H1 (cell line): ENCODE measurements around the gene CSNK2B. TPM values are rescaled to one million over a fixed set of nuclear protein-coding genes. Genes with fewer than 3 reads are reported as not detected.

Source experiments
- CTCF ChIA-PET: fragments of 300-600 bp; sonication (Branson Sonifier 250); formaldehyde crosslinking; loops from one replicate; lab custom pipeline; 2021; ENCODE audit not compliant: partially characterized antibody; lab: Charles Lee
- POLR2A ChIA-PET: fragments of 300-600 bp; sonication (Branson Sonifier 250); formaldehyde crosslinking; loops from one replicate; lab custom pipeline; 2021; ENCODE audit warnings: inconsistent platforms; ENCODE audit not compliant: partially characterized antibody; lab: Charles Lee
- DNase-seq, 2 experiments: peaks; one replicate each; pipeline versions ENCODE4 v3.0.0 to v3.0.0-alpha.2; 2010 to 2022; ENCODE audit warnings: low spot score in 2 of 2, low read depth in 1 of 2, mixed read lengths in 1 of 2
- FAIRE-seq: peaks from 2 replicates; lab custom pipeline; 2011; peaks lifted over from hg19 to GRCh38; lab: Jason Lieb, UNC
- H2AFZ ChIP-seq: 2 replicates; pipeline ENCODE4 v1.8.1; 2012; ENCODE audit warnings: low read length, inconsistent platforms
- H2AK5ac ChIP-seq: 2 replicates; pipeline ENCODE4 v1.6.1; 2013; ENCODE audit warnings: low read depth, low read length
- H2BK120ac ChIP-seq: replicated peaks from 2 replicates; pipeline ENCODE3; 2013; ENCODE audit warnings: low read depth, low read length, inconsistent platforms
- H2BK12ac ChIP-seq: 2 replicates; pipeline ENCODE4 v1.6.1; 2013; ENCODE audit warnings: low read depth, low read length
- H2BK15ac ChIP-seq: 2 replicates; pipeline ENCODE4 v1.6.1; 2013; ENCODE audit warnings: low read length
- H2BK20ac ChIP-seq: 2 replicates; pipeline ENCODE4 v1.6.1; 2013; ENCODE audit warnings: low read length
- H2BK5ac ChIP-seq: 2 replicates; pipeline ENCODE4 v1.6.1; 2013; ENCODE audit warnings: low read depth, low read length
- H3K14ac ChIP-seq: 2 replicates; pipeline ENCODE4 v1.6.1; 2013; ENCODE audit warnings: inconsistent platforms; ENCODE audit not compliant: insufficient read length
- H3K18ac ChIP-seq: 2 replicates; pipeline ENCODE4 v1.6.1; 2013; ENCODE audit warnings: low read length; ENCODE audit errors: extremely low read depth
- H3K23ac ChIP-seq: 2 replicates; pipeline ENCODE4 v1.6.1; 2013; ENCODE audit warnings: inconsistent platforms; ENCODE audit not compliant: insufficient read length
- H3K23me2 ChIP-seq: 2 replicates; pipeline ENCODE4 v1.6.1; 2013; ENCODE audit warnings: low read depth, low read length
- H3K27ac ChIP-seq: 2 replicates; pipeline ENCODE4 v1.6.1; 2011; ENCODE audit warnings: low read depth, low read length, inconsistent platforms
- H3K27me3 ChIP-seq, 4 experiments: replicated peaks in 1 of 4; 1 replicate in 1 of 4; 2 replicates in 3 of 4; pipeline versions ENCODE4 v1.6.1 to v1.8.1; 2011 to 2013; ENCODE audit warnings: low read length in 3 of 4, mild to moderate bottlenecking in 3 of 4, inconsistent platforms in 2 of 4, mixed read lengths in 2 of 4, moderate library complexity in 1 of 4; ENCODE audit not compliant: control insufficient read depth in 3 of 4, insufficient read depth in 3 of 4; ENCODE audit errors: extremely low read depth in 1 of 4
- H3K36me3 ChIP-seq, 4 experiments: 2 replicates each; pipeline versions ENCODE4 v1.6.1 to v1.8.1; 2011 to 2013; ENCODE audit warnings: mild to moderate bottlenecking in 4 of 4, low read length in 3 of 4, moderate library complexity in 2 of 4, control low read depth in 1 of 4, inconsistent platforms in 1 of 4; ENCODE audit not compliant: insufficient read depth in 4 of 4, control insufficient read depth in 2 of 4
- H3K4ac ChIP-seq: replicated peaks from 2 replicates; pipeline ENCODE3; 2013; ENCODE audit warnings: low read length, low read depth, mixed read lengths, inconsistent platforms; ENCODE audit not compliant: insufficient read length
- H3K4me1 ChIP-seq, 4 experiments: replicated peaks in 1 of 4; 1 replicate in 1 of 4; 2 replicates in 3 of 4; pipeline versions ENCODE4 v1.6.1 to v1.8.1; 2011 to 2013; ENCODE audit warnings: low read length in 3 of 4, inconsistent platforms in 2 of 4, mixed read lengths in 1 of 4; ENCODE audit not compliant: insufficient read depth in 4 of 4, control insufficient read depth in 3 of 4
- H3K4me2 ChIP-seq, 2 experiments: 2 replicates each; pipeline versions ENCODE4 v1.6.1 to v1.8.1; 2011 to 2013; ENCODE audit warnings: low read depth in 2 of 2, low read length in 2 of 2, control low read depth in 1 of 2, inconsistent platforms in 1 of 2, mild to moderate bottlenecking in 1 of 2; ENCODE audit not compliant: insufficient read depth in 1 of 2
- H3K4me3 ChIP-seq, 4 experiments: fragments of 200-600, 300-600 bp in 1 of 4; sonication (generic), shearing (Covaris generic), sonication (Bioruptor Twin) in 1 of 4; 2 replicates each; pipeline versions ENCODE4 v1.5.1 to v1.8.1; 2011 to 2016; ENCODE audit warnings: low read length in 4 of 4, low read depth in 3 of 4, control low read depth in 2 of 4, inconsistent platforms in 2 of 4, mild to moderate bottlenecking in 2 of 4, mixed read lengths in 1 of 4, moderate library complexity in 1 of 4; ENCODE audit not compliant: insufficient read depth in 2 of 4; ENCODE audit errors: extremely low read depth in 1 of 4
- H3K56ac ChIP-seq: replicated peaks from 2 replicates; pipeline ENCODE3; 2013; ENCODE audit warnings: low read depth, mild to moderate bottlenecking, mixed read lengths, low read length, inconsistent platforms; ENCODE audit not compliant: insufficient read length
- H3K79me1 ChIP-seq: 2 replicates; pipeline ENCODE4 v1.6.1; 2013; ENCODE audit warnings: low read depth, low read length, control low read depth
- H3K79me2 ChIP-seq, 2 experiments: 2 replicates each; pipeline versions ENCODE4 v1.6.1 to v1.8.1; 2012 to 2013; ENCODE audit warnings: low read length in 2 of 2, mild to moderate bottlenecking in 2 of 2, inconsistent platforms in 1 of 2; ENCODE audit not compliant: insufficient read depth in 2 of 2, control insufficient read depth in 1 of 2
- H3K9ac ChIP-seq, 4 experiments: replicated peaks in 1 of 4; 1 replicate in 1 of 4; 2 replicates in 3 of 4; pipeline versions ENCODE4 v1.6.1 to v1.8.1; 2011 to 2013; ENCODE audit warnings: low read depth in 3 of 4, low read length in 3 of 4, control low read depth in 2 of 4, mild to moderate bottlenecking in 2 of 4, moderate library complexity in 2 of 4, inconsistent platforms in 1 of 4; ENCODE audit errors: extremely low read depth in 1 of 4
- H3K9me3 ChIP-seq, 2 experiments: 2 replicates each; pipeline versions ENCODE4 v1.6.1 to v1.8.1; 2012 to 2013; ENCODE audit warnings: mild to moderate bottlenecking in 2 of 2, moderate library complexity in 2 of 2, control low read depth in 1 of 2, inconsistent platforms in 1 of 2, low read depth in 1 of 2, low read length in 1 of 2, mixed read lengths in 1 of 2; ENCODE audit not compliant: insufficient read depth in 2 of 2
- H4K20me1 ChIP-seq, 2 experiments: replicated peaks in 1 of 2; 2 replicates each; pipeline versions ENCODE3 to v1.8.1; 2011 to 2013; ENCODE audit warnings: inconsistent platforms in 2 of 2, low read length in 2 of 2, mild to moderate bottlenecking in 1 of 2; ENCODE audit not compliant: insufficient read depth in 2 of 2, control insufficient read depth in 1 of 2
- H4K5ac ChIP-seq: 2 replicates; pipeline ENCODE4 v1.6.1; 2013; ENCODE audit warnings: low read length, low read depth, mixed read lengths, inconsistent platforms; ENCODE audit not compliant: insufficient read length
- H4K8ac ChIP-seq: 2 replicates; pipeline ENCODE4 v1.8.0; 2013; ENCODE audit warnings: mild to moderate bottlenecking, moderate library complexity, low read length, inconsistent platforms; ENCODE audit not compliant: insufficient read depth; ENCODE audit errors: extremely low read depth
- H4K91ac ChIP-seq: replicated peaks from 2 replicates; pipeline ENCODE3; 2013; ENCODE audit warnings: low read length, mixed read lengths, inconsistent platforms; ENCODE audit not compliant: insufficient read length
- JUND ChIP-seq: IDR thresholded peaks from 2 replicates; pipeline ENCODE4 v1.6.1; 2011; ENCODE audit warnings: mild to moderate bottlenecking, improper control_type of control experiment, low read length
- TBP ChIP-seq: IDR thresholded peaks from 2 replicates; pipeline ENCODE4 v1.6.1; 2011; ENCODE audit warnings: low read depth, low read length, improper control_type of control experiment
- WGBS, 2 experiments: shearing (Covaris generic) in 1 of 2; methylation state at CpG; one replicate each; pipeline versions ENCODE4 v1.1.6 to v1.1.7; 2013 to 2015; ENCODE audit warnings: low lambda C conversion rate in 2 of 2, mixed read lengths in 2 of 2, inconsistent platforms in 1 of 2, low coverage in 1 of 2, missing lambda C conversion rate in 1 of 2; ENCODE audit not compliant: insufficient replicate concordance in 2 of 2, insufficient coverage in 1 of 2, insufficient read length in 1 of 2; ENCODE audit errors: extremely low coverage in 1 of 2, missing lambda C conversion rate in 1 of 2; 5-methylcytosine and 5-hydroxymethylcytosine counted together
- polyA plus RNA-seq, 7 experiments: library from polyadenylated mRNA; depleted of rRNA in 3 of 7; stranded (reverse) in 5 of 7; unstranded in 2 of 7; fragments of >200 nt in 5 of 7; fragments of 200-250 nt in 2 of 7; gene quantifications; 1 replicate in 5 of 7; 2 replicates in 1 of 7; 4 replicates in 1 of 7; pipeline versions ENCODE4 v1.2.1 to v1.2.3, GENCODE V29; 2011 to 2013; ENCODE audit warnings: missing spikeins in 2 of 7, mixed read lengths in 2 of 7
- total RNA-seq: library from RNA; stranded (reverse); fragmentation: NEBNext Ultra II Directional; extraction: Animal tissue kit (Norgen Biotek cat#: 25700); gene quantifications from 2 replicates; pipeline ENCODE4 v1.2.1, GENCODE V29; 2021

Gene CSNK2B
- total and polyA plus RNA-seq, 2 of the 8 experiments (the other 6 are each of a cell fraction or from before 2014, with no cell fraction given): 169 to 208 TPM

- no peak overlapping the region for H3K4ac ChIP-seq
- no peak overlapping the region for H4K91ac ChIP-seq
- H4K8ac ChIP-seq: no peak overlapping the region
- 90% methylated on average over 3 of the region's 3 CpGs; no CpG with 5 or more reads in 1 of the 2 experiments for WGBS, 2 experiments
- H2BK12ac ChIP-seq: no peak overlapping the region
- H3K4me1 ChIP-seq: peaks cover 2 to 5% (median 3%) of the 10 kb centered on the region in 4 experiments; a peak in 4 of 7 replicates
- H4K5ac ChIP-seq: no peak overlapping the region
- no peak overlapping the region for H2AFZ ChIP-seq
- H2BK120ac ChIP-seq: no peak overlapping the region
- H4K20me1 ChIP-seq: no peaks in the 10 kb centered on the region
- H3K14ac ChIP-seq: no peak overlapping the region
- H2BK20ac ChIP-seq: no peak overlapping the region
- H2AK5ac ChIP-seq: no peak overlapping the region
- H3K27me3 ChIP-seq: no peaks in the 10 kb centered on the region
- no peak overlapping the region for H3K4me2 ChIP-seq
- H3K36me3 ChIP-seq: peaks cover 2 to 8% (median 5%) of the 10 kb centered on the region in 4 experiments; a peak in 4 of 8 replicates
- H3K56ac ChIP-seq: no peak overlapping the region
- H2BK15ac ChIP-seq: no peak overlapping the region
- H3K18ac ChIP-seq: no peak overlapping the region
- H3K79me1 ChIP-seq: peaks cover 6% of the 10 kb centered on the region
- CTCF ChIA-PET: no interaction called here
- H3K27ac ChIP-seq: no peak overlapping the region
- peaks cover 6% of the 10 kb centered on the region; the same call in 1 of the 2 replicates for H3K23me2 ChIP-seq
- POLR2A ChIA-PET: no interaction called here
- no peaks in the 10 kb centered on the region for H3K9me3 ChIP-seq
- H3K4me3 ChIP-seq: no peak overlapping the region
- H3K23ac ChIP-seq: no peak overlapping the region
- H3K79me2 ChIP-seq: peaks cover 0 to 7% of the 10 kb centered on the region in 2 experiments; a peak in 2 of 4 replicates
- no peak overlapping the region for H3K9ac ChIP-seq
- no peak overlapping the region; the same call in 1 of the 2 replicates for H2BK5ac ChIP-seq
- DNase-seq (no peak), FAIRE-seq (no peak)
- TF ChIP-seq TBP: no peak
- no peak for TF ChIP-seq JUND
These were observed 31.7 kb downstream of the CSNK2B start for GRCh38 chr6:31697555-31697954.
